Amygdala (tissue), 56 donors: ENCODE results near the gene RPL22.

ENCODE experiments used
- DNase-seq, 56 donors: peaks; one replicate each; lab custom pipeline; 2025; lab: John Stamatoyannopoulos, UW

The RPL22 gene

GRCh38 chr1:6140413-6140812 lies 59.0 kb downstream of the RPL22 start:
- DNase-seq: no peak

DNA sequence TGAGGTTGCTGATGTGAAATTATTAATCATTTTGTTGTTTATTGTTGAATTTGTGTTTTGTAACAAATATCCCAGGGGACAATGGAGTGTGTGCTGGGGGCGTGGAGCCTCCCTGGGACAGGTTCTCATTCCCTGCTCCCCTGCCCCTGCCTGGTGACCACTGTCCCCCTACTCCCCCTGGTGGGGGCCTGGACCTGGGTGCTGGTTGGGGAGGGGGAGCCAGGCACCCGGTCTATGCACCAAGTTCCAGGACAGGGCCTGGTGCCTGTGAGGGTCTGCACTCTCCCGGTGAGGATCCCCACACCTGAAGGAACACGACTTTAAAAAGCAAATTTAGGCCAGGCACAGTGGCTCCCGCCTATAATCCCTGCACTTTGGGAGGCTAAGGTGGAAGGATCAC lies 61.6 kb downstream of the RPL22 start:
- DNase-seq: no peak

- no peak for DNase-seq
Observed at GRCh38 chr1:6136516-6137220, 62.7 kb downstream of the RPL22 start.
